WTC11 (cell line): ENCODE data around the gene FNIP2.

ENCODE experiments used
- CREB1 ChIP-seq: sonication (generic); formaldehyde crosslinking; IDR thresholded peaks from 2 replicates; pipeline ENCODE4 v1.8.0; 2023; ENCODE audit warnings: mild to moderate bottlenecking, missing genetic modification reagents
- CTCF ChIP-seq: fragments of 200-600 bp; IDR thresholded peaks from 2 replicates; pipeline ENCODE4 v1.8.0; 2022; ENCODE audit warnings: antibody characterized with exemption
- ETV6 ChIP-seq: sonication (generic); formaldehyde crosslinking; IDR thresholded peaks from 2 replicates; pipeline ENCODE4 v1.8.1; 2022; ENCODE audit warnings: mild to moderate bottlenecking, missing genetic modification reagents
- FOXP4 ChIP-seq: sonication (generic); formaldehyde crosslinking; IDR thresholded peaks from 2 replicates; pipeline ENCODE4 v1.8.0; 2022; ENCODE audit warnings: mild to moderate bottlenecking, missing genetic modification reagents
- GABPB1 ChIP-seq: sonication (generic); formaldehyde crosslinking; IDR thresholded peaks from 2 replicates; pipeline ENCODE4 v1.8.1; 2023; ENCODE audit warnings: mild to moderate bottlenecking, missing genetic modification reagents
- HMGXB4 ChIP-seq: sonication (generic); formaldehyde crosslinking; IDR thresholded peaks from 2 replicates; pipeline ENCODE4 v1.8.1; 2023; ENCODE audit warnings: mild to moderate bottlenecking, moderate library complexity, missing genetic modification reagents
- NFYB ChIP-seq: sonication (generic); formaldehyde crosslinking; conservative IDR thresholded peaks from 2 replicates; pipeline ENCODE4 v1.8.0; 2022; ENCODE audit warnings: low read depth, missing genetic modification reagents
- PRDM15 ChIP-seq: sonication (generic); formaldehyde crosslinking; IDR thresholded peaks from 2 replicates; pipeline ENCODE4 v1.8.0; 2022; ENCODE audit warnings: missing genetic modification reagents

GRCh38 chr4:158912390-158912789 lies 143.6 kb downstream of the FNIP2 start:
- TF ChIP-seq FOXP4 (CRISPR knock-in tag) = no peak
- no peak for TF ChIP-seq NFYB
- no peak for TF ChIP-seq CTCF
- TF ChIP-seq PRDM15 = no peak
- TF ChIP-seq ETV6 = no peak
- TF ChIP-seq CREB1 (CRISPR knock-in tag) = no peak
- no peak for TF ChIP-seq HMGXB4
- TF ChIP-seq GABPB1 (CRISPR knock-in tag) = no peak
